ENCODE measurements around the gene NOL6. TPM values are rescaled to one million over a fixed set of nuclear protein-coding genes. Genes with fewer than 3 reads are reported as not detected.
"Not testable (repeated sequence)": the region's sequence is repeated elsewhere in the genome, so short reads cannot be mapped to it uniquely, and the experiment has no call there.

Gene NOL6
- total RNA-seq, 1 donor: 32.4 TPM

GRCh38 chr9:33506626-33507370, 33.1 kb upstream of the NOL6 start:
- DNase-seq (ENCODE audit: low read depth): peak; percentile 77
- no peak for TF ChIP-seq CTCF (IDR thresholded peaks at IDR 0.05; ENCODE audit: insufficient read depth, low read depth, low read length)
- peak overlapping the region; percentile 32 for H3K4me3 ChIP-seq (ENCODE audit: low read depth, low read length)

GRCh38 chr9:33498387-33498786, 24.7 kb upstream of the NOL6 start:
- TF ChIP-seq CTCF (IDR thresholded peaks at IDR 0.05; ENCODE audit: insufficient read depth, low read depth, low read length): peak; percentile 38
- no peak for DNase-seq (ENCODE audit: low read depth)
- no peak overlapping the region for H3K4me3 ChIP-seq (ENCODE audit: low read depth, low read length)

- not testable (repeated sequence) for H3K4me3 ChIP-seq (ENCODE audit: low read depth, low read length)
- DNase-seq (ENCODE audit: low read depth): peak; percentile 7
These were observed 20.1 kb upstream of the NOL6 start for GRCh38 chr9:33493819-33494218.

- DNase-seq (ENCODE audit: low read depth): peak; percentile 18
- TF ChIP-seq CTCF (IDR thresholded peaks at IDR 0.05; ENCODE audit: insufficient read depth, low read depth, low read length): no peak
- no peak overlapping the region for H3K4me3 ChIP-seq (ENCODE audit: low read depth, low read length)
These were observed 15.3 kb upstream of the NOL6 start for GRCh38 chr9:33489066-33489465.

- DNase-seq (ENCODE audit: low read depth); H3K4me3 ChIP-seq (ENCODE audit: low read depth, low read length): not testable (repeated sequence)
These were observed 11.6 kb upstream of the NOL6 start for GRCh38 chr9:33485312-33485711.

GRCh38 chr9:33480976-33481375, 7.3 kb upstream of the NOL6 start:
- H3K4me3 ChIP-seq (ENCODE audit: low read depth, low read length): no peak overlapping the region
- DNase-seq (ENCODE audit: low read depth): no peak
- TF ChIP-seq CTCF (IDR thresholded peaks at IDR 0.05; ENCODE audit: insufficient read depth, low read depth, low read length): no peak

GRCh38 chr9:33480106-33480505, 6.4 kb upstream of the NOL6 start:
- no peak for DNase-seq (ENCODE audit: low read depth)
- H3K4me3 ChIP-seq (ENCODE audit: low read depth, low read length): no peak overlapping the region
- TF ChIP-seq CTCF (IDR thresholded peaks at IDR 0.05; ENCODE audit: insufficient read depth, low read depth, low read length): no peak

- TF ChIP-seq CTCF (IDR thresholded peaks at IDR 0.05; ENCODE audit: insufficient read depth, low read depth, low read length): no peak
- H3K4me3 ChIP-seq (ENCODE audit: low read depth, low read length): no peak overlapping the region
- no peak for DNase-seq (ENCODE audit: low read depth)
These were observed 2.8 kb upstream of the NOL6 start for GRCh38 chr9:33476503-33476902.

Measured in fibroblast of villous mesenchyme (primary cell).